ENCODE measurements around the gene HSF5. TPM values are rescaled to one million over a fixed set of nuclear protein-coding genes. Genes with fewer than 3 reads are reported as not detected.

HSF5 gene
- total RNA-seq, 1 donor from 2014 or later, result 0.42 TPM

- Histone ChIP-seq H3K36me3 (ENCODE audit: control insufficient read depth, insufficient read depth, low read length) (no peaks in the 10 kb centered on the region), H3K4me3 (ENCODE audit: low read depth, low read length) (no peak overlapping the region), H3K27me3 (ENCODE audit: control insufficient read depth, insufficient read depth, low read length) (no peaks in the 10 kb centered on the region)
- no peak for DNase-seq (ENCODE audit: low read depth)
- TF ChIP-seq CTCF (IDR thresholded peaks at IDR 0.05; ENCODE audit: insufficient read depth, low read length, poor library complexity, severe bottlenecking), result no peak
These were observed 77.3 kb downstream of the HSF5 start for GRCh38 chr17:58410714-58411407.

- no peak for TF ChIP-seq CTCF (IDR thresholded peaks at IDR 0.05; ENCODE audit: insufficient read depth, low read length, poor library complexity, severe bottlenecking)
- no peak overlapping the region for H3K4me3 ChIP-seq (ENCODE audit: low read depth, low read length)
- DNase-seq (ENCODE audit: low read depth), result no peak
- no peaks in the 10 kb centered on the region for H3K27me3 ChIP-seq (ENCODE audit: control insufficient read depth, insufficient read depth, low read length)
- H3K36me3 ChIP-seq (ENCODE audit: control insufficient read depth, insufficient read depth, low read length), result no peaks in the 10 kb centered on the region
These were observed 78.8 kb downstream of the HSF5 start for GRCh38 chr17:58409432-58409831.

DNA sequence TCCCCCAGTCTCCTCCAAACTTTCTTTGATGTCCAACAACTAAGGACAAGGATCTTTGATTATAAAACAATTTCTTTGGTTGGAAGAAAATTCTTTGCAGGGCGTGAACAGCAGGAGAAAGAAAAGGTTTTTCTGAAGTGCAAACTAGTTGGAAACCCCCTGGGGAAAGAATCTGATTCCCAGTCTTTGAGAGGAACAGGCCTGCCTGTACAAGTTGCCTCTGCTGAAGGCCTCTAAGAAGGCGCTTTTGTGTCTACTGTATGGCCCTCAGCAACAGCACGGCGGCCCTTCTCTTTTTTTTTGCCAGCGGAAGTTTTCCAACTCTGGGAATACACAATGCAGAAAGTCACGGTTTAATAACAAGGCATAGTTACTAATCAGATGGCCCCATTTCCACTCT lies 84.9 kb downstream of the HSF5 start:
- DNase-seq (ENCODE audit: low read depth), result no peak
- no peak overlapping the region for H3K4me3 ChIP-seq (ENCODE audit: low read depth, low read length)
- no peaks in the 10 kb centered on the region for H3K27me3 ChIP-seq (ENCODE audit: control insufficient read depth, insufficient read depth, low read length)
- TF ChIP-seq CTCF (IDR thresholded peaks at IDR 0.05; ENCODE audit: insufficient read depth, low read length, poor library complexity, severe bottlenecking), result no peak
- no peaks in the 10 kb centered on the region for H3K36me3 ChIP-seq (ENCODE audit: control insufficient read depth, insufficient read depth, low read length)

DNA sequence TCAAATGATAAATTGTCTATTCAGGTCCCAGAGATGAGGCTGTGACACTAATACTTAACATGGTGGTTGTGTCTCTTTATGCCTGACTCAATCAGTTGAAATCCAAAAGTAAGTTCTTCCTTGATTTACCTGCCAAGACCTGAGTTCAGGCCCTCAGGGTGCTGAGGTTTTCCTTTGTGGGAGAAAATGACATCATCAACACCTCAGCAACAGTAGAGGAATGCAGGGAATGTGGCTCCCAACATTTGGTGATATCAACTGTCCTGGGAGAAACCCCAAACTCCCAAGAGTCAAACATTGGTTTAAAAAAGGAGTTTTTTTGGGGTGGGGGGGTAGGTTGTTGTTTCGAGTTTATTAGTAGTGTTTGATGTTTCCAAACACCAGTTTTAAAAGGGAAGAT lies 85.5 kb downstream of the HSF5 start:
- no peak for DNase-seq (ENCODE audit: low read depth)
- Histone ChIP-seq H3K36me3 (ENCODE audit: control insufficient read depth, insufficient read depth, low read length) (no peaks in the 10 kb centered on the region), H3K27me3 (ENCODE audit: control insufficient read depth, insufficient read depth, low read length) (no peaks in the 10 kb centered on the region), H3K4me3 (ENCODE audit: low read depth, low read length) (no peak overlapping the region)
- no peak for TF ChIP-seq CTCF (IDR thresholded peaks at IDR 0.05; ENCODE audit: insufficient read depth, low read length, poor library complexity, severe bottlenecking)

DNA sequence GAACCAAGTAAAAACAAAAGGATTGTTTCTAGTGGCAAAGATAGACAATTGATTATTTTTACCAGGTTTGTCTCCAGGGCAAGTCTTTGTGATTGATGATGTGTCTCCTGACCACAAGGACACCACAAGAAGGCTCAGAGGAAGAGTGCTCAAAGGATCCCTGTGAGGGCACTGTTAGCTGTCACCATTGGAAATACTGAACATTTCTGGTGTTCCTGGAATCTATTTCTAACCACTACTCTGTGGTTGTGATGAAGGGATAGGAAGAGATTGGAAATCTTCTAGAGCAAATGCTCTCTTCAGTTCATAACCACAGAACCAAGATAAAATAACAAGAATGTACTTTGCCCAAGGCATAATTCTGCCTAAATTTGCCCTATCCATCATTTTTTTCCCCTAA lies 86.2 kb downstream of the HSF5 start:
- TF ChIP-seq CTCF (IDR thresholded peaks at IDR 0.05; ENCODE audit: insufficient read depth, low read length, poor library complexity, severe bottlenecking), result no peak
- no peak overlapping the region for H3K4me3 ChIP-seq (ENCODE audit: low read depth, low read length)
- no peaks in the 10 kb centered on the region for H3K27me3 ChIP-seq (ENCODE audit: control insufficient read depth, insufficient read depth, low read length)
- DNase-seq (ENCODE audit: low read depth), result no peak
- no peaks in the 10 kb centered on the region for H3K36me3 ChIP-seq (ENCODE audit: control insufficient read depth, insufficient read depth, low read length)

GRCh38 chr17:58401287-58401686 lies 86.9 kb downstream of the HSF5 start:
- H3K4me3 ChIP-seq (ENCODE audit: low read depth, low read length), result no peak overlapping the region
- no peaks in the 10 kb centered on the region for H3K36me3 ChIP-seq (ENCODE audit: control insufficient read depth, insufficient read depth, low read length)
- DNase-seq (ENCODE audit: low read depth), result no peak
- no peaks in the 10 kb centered on the region for H3K27me3 ChIP-seq (ENCODE audit: control insufficient read depth, insufficient read depth, low read length)
- no peak for TF ChIP-seq CTCF (IDR thresholded peaks at IDR 0.05; ENCODE audit: insufficient read depth, low read length, poor library complexity, severe bottlenecking)

Data from kidney epithelial cell (primary cell).